ENCODE measurements around the gene ZNF217.
"Not testable (repeated sequence)": the region's sequence is repeated elsewhere in the genome, so short reads cannot be mapped to it uniquely, and the experiment has no call there.

- not testable (repeated sequence) for TF ChIP-seq CTCF (conservative IDR thresholded peaks at IDR 0.05; ENCODE audit: low read length); EZH2phosphoT487 (IDR thresholded peaks at IDR 0.05; ENCODE audit: borderline replicate concordance)
These were observed 18.6 kb upstream of the ZNF217 start for GRCh38 chr20:53612289-53612688.

Measured in Loucy (cell line).